GM18858 (cell line): ENCODE data around the gene CPLANE2.
"Not testable (repeated sequence)": the region's sequence is repeated elsewhere in the genome, so short reads cannot be mapped to it uniquely, and the experiment has no call there.

ENCODE experiments used
- ATAC-seq: cut with Tn5 transposase; IDR thresholded peaks from one replicate; pipeline ENCODE4 v1.9.1; 2021; ENCODE audit not compliant: unreplicated experiment

The CPLANE2 gene

DNA sequence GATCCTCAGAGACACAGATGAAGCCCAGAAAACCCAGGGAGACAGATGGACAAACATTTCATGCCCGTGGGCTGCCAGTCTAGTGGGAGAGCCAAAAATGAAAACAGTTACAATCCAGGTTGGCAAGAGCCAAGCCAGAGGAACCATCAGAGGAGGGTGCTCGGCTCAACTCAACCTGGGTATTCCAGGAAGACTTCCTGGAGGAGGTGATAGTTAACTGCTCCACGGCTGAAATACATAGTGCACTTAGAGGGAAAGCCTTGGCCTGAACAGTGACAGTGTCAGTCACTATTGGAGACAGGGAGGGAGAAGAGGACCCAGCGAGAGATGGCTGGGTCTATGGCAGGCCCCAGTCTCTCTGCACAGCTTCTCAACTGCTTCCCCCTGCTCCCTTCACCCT, 26.4 kb downstream of the CPLANE2 start:
- no peak for ATAC-seq

GRCh38 chr1:16209847-16210407, 27.1 kb downstream of the CPLANE2 start:
- no peak for ATAC-seq

DNA sequence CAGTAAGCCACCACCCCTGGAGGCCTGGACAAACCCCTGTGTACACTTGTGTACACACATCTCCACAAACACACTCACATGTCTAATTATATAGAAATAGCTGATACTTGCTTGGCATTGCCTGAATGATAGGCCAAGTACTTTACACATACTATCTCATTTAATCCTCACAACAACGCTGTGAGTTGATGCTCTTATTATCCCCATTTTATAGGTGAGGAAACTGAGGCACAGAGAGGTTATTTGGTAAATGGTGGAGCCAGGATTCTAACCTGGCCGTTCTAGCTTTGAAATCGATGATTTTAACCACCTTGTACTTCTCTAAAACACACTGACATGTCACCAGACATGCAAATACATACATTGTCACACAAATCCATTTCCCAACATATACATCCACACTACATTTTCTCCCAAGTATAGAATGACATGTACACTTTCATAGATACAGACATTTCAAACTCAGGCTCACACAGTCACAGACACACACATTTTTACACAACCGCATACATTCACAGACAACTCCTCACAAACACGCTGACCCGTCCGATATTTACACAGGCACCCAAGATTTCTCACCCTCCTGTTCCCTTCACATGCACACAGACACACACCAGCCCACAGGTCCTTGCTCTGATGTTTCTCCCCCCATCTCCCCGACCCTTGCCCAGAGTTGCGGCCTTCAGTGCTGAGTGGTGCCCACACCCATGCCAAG, 27.7 kb downstream of the CPLANE2 start:
- no peak for ATAC-seq

GRCh38 chr1:16208270-16208987, 28.6 kb downstream of the CPLANE2 start:
- ATAC-seq, result no peak

- ATAC-seq, result no peak
Observed at GRCh38 chr1:16207318-16208269, 29.4 kb downstream of the CPLANE2 start.

DNA sequence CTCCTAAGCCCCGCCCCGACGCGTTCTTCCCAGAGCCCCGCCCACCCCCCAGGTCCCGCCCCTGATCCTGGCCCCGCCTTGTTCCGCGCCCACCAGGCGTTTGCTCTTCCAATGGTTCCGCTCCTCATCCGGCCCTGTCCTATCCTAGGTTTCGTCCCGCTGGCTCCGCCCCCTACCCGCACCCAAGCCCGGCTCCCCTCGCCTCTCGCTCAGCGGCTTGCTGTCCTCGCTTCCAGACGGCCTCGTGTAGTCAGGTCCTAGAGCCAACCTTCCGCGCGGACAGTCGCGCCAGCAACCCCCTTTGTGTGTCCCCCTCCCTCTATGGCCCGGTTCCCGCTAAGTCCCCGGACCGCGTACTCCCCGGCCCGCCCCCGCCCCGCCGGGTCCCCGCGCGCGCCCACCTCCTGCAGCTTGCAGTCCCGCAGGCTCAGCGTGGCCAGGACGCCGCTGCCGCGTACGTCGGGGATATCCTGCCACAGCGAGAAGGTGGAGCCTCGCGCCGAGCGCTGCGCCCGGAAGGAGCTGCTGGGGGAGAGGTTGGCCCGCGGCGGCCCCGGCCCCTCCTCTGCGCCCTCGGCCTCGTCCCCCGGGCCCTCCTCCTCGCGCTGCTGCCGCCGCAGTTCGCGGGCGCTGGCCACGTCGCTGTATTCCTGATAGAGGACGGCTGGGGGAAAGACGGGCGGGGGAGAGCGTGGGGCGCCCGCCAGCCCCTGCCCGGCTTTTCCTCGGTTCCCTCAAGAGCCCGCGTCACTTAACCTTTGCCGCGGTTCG, 30.3 kb downstream of the CPLANE2 start:
- ATAC-seq, result peak; percentile 57

- peak; percentile 8 for ATAC-seq
Observed at GRCh38 chr1:16205891-16206546, 31.0 kb downstream of the CPLANE2 start.

DNA sequence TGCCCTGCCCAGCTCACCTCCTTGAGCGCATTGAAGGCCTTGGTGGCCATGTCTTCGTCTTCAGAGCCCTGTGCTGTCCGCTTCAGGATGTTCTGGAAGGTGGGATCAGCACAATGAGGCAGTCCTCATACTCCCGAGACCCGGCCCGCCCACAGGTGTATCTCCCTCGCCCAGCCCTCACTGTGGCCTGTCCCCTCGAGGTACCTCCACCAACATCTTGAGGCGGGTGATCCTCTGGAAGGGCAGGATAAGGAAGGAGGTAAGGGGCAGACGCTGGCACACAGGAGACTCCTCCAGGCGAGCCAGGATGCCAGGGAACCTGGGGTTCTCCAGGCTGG, 31.7 kb downstream of the CPLANE2 start:
- no peak for ATAC-seq

DNA sequence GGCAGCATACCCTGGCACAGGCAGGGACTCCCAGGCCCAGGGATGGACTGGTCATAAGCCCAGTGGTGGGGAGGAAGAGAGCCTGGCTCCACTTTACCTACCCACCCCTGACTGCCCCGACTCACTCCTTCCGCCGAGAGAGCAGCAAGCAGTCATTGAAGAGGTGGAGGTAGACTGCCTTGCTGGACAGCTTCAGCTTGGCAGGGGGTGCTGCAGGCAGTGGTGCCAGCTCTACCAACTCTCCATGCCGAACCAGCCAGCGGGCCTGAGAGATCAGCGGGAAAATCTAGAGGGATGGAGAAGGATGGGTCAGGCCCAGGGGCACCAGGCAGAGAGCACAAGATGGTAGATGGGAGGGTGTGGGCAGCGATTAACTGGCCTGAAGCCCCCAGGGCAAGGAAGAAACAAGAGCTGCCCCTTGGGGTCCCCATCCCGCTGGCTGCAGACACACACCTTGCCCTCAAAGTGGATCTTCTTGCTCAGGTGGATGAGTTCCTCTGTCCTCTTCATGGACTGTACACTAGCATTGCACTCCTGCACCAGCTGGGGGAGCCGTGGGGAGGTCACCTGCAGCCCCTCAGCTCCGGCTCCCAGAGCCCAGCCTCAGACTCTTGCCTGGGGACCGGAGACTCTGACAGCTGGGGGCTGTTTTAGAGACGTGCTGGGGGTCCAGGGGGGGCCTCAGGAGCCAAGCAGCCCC, 32.2 kb downstream of the CPLANE2 start:
- no peak for ATAC-seq

DNA sequence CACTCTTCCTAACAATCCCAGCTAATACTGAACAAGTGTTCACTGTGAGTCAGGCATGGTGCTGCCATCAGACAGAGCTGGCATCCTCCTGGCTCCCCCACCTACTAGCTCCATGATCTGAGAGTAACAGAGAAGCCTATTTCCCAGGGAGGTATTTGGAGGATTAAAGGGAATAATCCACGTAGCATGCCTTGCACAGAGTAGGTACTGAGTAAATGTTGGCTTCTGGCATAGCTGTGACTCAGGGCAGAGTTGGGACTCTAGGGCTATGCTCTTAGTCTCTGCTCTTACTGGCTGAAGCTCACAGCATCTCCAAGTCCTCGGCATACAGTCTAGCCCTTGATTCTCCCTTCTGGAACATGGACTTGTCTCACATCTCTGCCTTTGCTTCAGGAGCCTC, 32.8 kb downstream of the CPLANE2 start:
- no peak for ATAC-seq

DNA sequence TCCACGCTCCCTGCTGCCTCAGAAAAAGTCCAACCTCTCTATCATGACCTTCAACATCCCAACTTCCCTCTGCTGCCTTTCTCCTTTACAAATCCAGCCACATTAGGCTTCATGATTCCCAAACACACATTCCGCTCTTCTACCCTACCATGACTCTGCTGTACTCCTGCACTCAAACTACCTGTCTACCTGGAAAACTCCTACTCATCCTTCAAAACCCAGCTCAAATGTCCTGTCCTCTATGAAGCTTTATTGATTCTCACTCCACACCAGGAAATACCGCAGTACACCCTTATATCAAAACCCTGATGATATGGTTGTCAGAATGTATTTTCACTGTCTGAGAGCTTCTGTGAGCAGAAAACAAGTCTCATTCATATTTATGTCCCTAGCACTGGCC, 33.4 kb downstream of the CPLANE2 start:
- ATAC-seq, result no peak

DNA sequence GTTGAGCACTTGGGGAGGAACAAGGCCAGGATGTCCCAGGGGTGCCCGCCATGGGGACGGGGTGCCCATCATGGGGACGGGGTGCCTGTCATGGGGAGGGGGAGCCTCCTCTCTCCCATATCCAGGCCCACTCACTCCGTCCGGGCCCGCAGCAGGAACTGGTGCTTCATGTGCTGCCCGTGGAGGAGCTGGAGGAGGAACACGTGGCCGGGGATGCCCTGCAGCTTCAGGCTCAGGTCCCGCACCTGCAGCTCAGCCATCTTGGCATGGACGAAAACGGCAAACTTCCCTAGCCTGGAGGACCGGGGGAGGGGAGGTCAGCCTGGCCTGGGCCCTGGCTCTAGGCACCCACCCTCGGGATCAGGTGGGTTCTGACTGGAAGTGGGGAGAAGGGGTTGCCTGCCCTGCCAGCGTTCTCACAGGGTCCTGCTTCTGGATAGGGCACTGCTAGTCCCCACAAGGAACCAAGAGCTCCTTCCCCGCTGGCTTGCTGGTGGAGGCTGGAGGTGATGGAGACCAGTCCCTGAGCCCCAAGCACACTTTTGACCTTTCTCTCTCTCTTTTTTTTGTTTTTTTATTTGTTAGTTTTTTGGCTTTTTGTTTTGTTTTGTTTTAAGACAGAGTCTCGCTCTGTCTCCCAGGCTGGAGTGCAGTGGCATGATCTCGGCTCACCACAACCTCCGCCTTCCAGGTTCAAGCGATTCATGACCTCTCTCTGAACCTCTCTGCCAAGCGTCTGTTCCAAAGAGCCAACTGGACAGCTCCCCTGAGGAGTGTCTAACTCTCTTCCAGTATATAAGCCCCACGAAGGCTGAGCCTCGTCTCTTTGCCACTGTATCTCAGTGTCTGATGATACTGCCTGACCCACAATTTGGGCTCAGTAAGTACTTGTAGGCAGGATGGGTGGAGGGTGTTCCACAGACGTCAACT, 34.4 kb downstream of the CPLANE2 start:
- ATAC-seq, result no peak

GRCh38 chr1:16199700-16200099, 37.3 kb downstream of the CPLANE2 start:
- ATAC-seq, result no peak

GRCh38 chr1:16199157-16199501, 37.9 kb downstream of the CPLANE2 start:
- ATAC-seq, result no peak

DNA sequence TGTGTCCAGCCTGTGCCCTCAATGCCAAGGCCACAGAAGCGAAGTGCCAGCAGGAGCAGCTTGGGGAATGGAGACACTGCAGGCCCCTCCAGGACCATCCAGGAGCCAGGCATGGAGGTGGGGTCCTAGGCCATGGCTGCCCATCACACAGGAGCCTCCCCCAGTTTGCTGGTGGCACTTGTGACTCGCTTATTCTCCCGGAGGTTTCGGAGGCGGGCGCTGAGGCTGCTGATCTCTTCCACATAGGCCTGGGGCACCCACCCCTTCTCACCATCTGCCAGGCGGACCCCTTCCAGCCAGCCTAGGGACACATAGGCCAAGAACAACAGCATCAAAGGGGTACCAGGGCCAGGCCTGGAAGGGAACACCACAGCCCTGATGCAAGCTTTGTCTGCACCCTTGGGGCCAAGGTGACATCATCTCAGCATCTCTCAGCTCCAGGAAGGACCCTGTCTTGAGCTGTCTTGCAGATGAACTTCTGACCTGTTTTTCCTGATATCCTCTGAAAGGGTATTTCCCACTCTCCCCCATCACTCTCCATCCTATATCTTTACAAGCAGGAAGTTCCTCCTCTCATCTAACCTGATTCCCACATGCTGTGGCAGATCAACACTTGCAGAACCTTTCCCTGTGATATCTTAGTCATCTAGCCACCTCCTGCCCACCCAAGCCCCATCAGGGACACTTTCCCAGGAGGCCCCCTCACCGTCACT, 38.4 kb downstream of the CPLANE2 start:
- no peak for ATAC-seq

DNA sequence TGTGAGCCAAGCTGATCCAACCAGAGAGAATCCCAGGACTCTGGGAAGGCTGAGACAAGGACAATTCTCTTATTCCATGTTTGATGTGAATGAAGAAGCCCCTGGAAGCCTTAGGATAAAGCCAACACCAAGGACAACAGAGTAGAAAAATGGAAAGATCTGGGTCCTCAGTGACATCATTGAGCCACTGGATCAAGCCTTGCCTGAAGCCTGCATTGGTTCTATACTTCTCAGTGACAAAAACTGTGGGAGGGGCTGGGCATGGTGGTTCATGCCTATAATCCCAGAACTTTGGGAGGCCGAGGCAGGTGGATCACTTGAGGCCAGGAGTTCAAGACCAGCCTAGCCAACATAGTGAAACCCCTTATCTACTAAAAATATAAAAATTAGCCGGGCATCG, 40.1 kb downstream of the CPLANE2 start:
- ATAC-seq, result no peak

- not testable (repeated sequence) for ATAC-seq
Observed at GRCh38 chr1:16196139-16196538, 40.8 kb downstream of the CPLANE2 start.

GRCh38 chr1:16195518-16195905, 41.5 kb downstream of the CPLANE2 start:
- no peak for ATAC-seq
